Left kidney (tissue), 8 donors: Measurements from ENCODE around the gene CLCF1. TPM values are rescaled to one million over a fixed set of nuclear protein-coding genes. Genes with fewer than 3 reads are reported as not detected.

Source experiments
- DNase-seq: peaks from one replicate; pipeline ENCODE4 v3.0.0-alpha.2; 2013
- long read RNA-seq, 8 donors: transcript quantifications; one replicate each; lab custom pipeline, GENCODE V29; 2026
- polyA plus RNA-seq: library from polyadenylated mRNA; unstranded; fragments of 120-200 nt; gene quantifications from one replicate; pipeline ENCODE4 v1.2.1, GENCODE V29; 2013; ENCODE audit not compliant: insufficient read length

Gene CLCF1
- 7.0 TPM for polyA plus RNA-seq
- long read RNA-seq, donor 1, partial matches to known transcripts, result 0 of 2 reads
- long read RNA-seq, donor 1, other reads (novel, unspliced or antisense), result 0 of 2 reads
- long read RNA-seq, donor 2, result 0 reads
- long read RNA-seq, donor 3, result 0 reads
- long read RNA-seq, donor 4, result 0 reads
- long read RNA-seq, donor 5, result 0 reads
- long read RNA-seq, donor 6, result 0 reads
- long read RNA-seq, donor 7, partial matches to known transcripts, result 0 of 3 reads
- long read RNA-seq, donor 7, other reads (novel, unspliced or antisense), result 0 of 3 reads
- long read RNA-seq, donor 8, result 0 reads

GRCh38 chr11:67372993-67373647 is at the start of gene CLCF1:
TSS of gene CLCF1 (minus strand) at chr11:67373598. CDS start at chr11:67373539, 59 bp downstream.
- peak; percentile 70 for DNase-seq

DNA sequence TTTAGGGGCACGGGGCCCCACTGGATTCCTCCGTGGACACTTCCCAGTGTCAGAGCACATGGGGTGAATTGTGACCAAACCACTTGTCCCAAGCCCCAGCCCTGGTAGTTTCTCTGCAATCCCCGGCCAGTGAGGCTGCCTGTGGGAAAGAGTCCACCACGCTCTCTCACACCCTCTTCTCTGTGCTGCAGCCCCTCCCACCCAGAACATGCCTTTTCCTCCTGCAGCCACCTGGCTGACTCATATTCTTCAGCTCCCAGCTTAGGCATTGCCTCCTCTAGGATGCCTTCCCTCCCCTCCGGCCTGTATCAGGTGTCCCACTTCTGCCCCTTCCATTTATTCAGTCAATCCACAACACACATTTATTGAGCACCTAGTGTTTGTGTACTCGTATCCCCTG is 49.5 kb upstream of the CLCF1 start:
- DNase-seq, result no peak

DNA sequence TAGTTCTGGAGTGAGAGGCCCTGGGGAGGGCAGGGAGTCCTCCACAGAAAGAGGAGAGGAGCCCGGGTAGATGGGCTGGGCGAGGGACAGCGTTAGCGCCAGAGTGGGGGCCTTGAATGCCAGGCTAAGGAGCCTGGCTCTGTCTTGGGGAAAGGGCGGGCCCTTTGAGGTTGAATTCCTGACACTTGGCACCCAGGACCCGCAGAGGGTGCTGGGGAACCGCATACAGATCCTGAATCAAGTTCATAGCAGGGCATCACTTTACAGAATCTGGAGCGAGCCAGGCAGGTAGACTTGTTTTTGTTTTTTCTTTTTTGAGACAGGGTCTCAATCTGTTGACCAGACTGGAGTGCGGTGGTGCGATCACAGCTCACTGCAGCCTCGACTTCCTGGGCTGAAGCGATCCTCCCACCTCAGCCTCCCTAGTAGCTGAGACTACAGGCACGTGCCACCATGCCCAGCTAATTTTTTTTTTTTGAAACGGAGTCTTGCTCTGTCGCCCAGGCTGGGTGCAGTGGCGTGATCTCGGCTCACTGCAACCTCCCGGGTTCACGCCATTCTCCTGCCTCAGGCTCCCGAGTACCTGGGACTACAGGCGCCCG is 48.1 kb upstream of the CLCF1 start:
- DNase-seq, result no peak

GRCh38 chr11:67420646-67421429 is 47.4 kb upstream of the CLCF1 start:
- peak; percentile 94 for DNase-seq

DNA sequence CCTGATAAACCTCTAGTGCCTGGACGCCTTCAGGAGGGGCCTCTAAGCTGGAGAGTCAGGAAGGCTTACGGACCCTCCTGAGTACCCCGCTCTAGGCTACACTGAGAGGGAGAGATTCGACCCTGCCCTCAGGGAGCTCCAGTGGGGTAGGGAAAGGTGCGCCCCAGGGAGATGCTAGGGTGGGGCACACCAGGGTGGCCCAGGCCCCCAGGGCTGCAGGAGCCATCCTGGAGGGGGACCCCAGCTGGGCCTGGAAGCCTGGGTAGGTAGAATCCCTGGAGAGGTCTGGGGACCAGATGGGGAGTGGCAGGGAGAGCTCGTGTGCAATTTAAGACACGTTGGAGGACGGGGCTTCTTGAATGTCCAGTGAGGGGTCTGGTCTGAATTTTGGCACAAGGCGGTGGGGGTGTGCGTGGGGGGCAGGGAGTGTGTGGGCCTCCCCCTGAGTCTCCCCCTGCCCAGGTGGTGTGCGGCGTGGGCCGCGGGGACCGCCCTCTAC is 46.8 kb upstream of the CLCF1 start:
- no peak for DNase-seq

DNA sequence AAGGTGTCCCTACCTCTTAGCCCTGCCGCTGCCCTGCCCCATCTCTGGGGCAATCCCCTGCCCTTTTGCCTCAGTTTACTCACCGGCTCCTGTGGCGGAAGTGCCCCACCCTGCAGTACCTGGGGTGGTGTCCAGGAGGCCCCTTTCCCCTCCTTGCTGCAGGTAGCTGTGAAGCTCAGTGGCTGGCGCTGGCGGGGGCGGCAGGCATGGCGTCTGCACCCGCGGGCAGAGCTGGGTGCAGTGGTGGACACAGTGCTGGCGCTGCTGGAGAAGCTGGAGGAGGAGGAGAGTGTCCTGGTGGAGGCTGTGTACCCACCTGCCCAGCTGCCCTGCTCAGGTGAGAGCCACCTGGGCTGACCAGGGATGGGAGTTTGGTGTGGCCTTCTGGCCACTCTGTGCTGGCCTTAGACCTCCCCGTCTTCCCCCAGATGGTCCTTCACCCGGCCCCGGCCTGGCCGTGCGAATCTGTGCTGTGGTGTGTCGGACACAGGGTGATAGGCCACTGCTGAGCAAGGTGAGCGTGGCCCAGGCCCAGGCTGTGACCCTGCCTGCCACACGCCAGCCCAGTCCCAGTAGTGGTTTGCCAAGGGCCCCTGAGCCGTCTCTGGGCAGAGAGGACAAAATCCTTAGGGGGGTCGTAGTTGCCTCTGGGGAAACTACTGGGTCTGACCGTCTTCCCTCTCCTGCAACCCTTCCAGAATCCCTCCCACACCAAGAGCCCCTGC is 46.1 kb upstream of the CLCF1 start:
- DNase-seq, result no peak

GRCh38 chr11:67418476-67419281 is 45.3 kb upstream of the CLCF1 start:
- DNase-seq, result no peak

DNA sequence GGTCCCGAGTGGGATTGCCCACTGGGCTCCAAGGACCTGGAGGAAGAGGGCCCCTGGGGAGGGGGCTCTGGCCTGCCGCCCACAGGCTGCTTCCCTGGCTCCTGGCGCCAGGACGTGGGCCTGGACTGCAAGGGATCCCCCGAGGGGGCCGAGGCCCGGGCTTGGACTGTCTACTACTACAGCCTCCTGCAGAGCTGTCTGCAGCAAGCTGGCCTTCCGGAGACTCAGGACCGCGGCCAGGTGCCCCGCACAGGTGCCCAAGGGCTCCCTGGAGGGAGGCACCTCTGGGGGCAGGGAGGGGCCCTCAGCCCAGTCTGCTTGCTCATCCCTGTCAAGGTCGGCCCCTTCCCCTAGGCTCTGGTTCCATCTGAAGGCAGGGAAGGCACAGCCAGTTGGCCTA is 44.0 kb upstream of the CLCF1 start:
- no peak for DNase-seq

- no peak for DNase-seq
These were observed 43.3 kb upstream of the CLCF1 start for GRCh38 chr11:67416416-67417335.

DNA sequence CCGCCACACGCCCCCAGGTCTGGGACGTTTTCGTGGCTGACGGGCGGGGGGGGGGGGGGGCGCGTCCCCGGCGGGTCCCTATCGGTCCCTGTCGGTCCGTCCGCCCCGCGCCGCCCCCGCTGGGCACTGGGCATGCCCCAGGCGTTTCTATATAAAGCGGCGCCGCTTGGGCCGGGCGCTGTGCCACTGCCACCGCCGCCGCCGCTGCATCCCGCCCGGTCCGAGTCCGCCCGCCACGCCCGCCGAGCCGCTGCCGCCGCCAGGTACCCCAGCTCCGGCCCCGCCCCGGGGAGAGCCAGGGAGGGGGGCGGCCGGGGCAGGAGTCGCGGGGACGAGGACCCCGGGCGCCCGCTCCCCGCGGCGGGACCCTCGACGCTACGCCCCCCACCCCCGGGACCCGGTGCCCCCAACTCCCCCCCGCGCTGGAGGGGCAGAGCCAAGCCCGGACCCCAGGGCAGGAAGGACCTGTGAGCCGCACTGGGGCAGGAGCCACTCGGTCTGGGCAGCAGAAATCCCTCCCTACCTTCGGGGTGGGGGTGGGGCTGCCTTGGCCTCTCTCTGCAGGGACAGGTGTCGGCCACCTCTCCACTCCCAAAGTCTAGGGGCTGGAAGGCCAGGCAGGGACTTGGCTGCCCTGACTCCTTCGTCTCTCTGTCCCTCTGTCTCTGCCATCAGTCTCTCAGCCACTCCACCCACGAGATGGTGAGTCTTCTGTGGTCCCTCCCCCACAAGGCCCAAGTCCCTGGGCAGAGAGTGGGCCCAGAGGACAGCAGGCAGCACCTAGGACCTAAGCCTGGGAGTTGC is 42.3 kb upstream of the CLCF1 start, which contains the start of gene CARNS1:
Gene CARNS1, plus strand, starts transcription at position 178 of the 804 bp plus-strand sequence. Its CDS starts 522 bp downstream, at position 700.
- no peak for DNase-seq

DNA sequence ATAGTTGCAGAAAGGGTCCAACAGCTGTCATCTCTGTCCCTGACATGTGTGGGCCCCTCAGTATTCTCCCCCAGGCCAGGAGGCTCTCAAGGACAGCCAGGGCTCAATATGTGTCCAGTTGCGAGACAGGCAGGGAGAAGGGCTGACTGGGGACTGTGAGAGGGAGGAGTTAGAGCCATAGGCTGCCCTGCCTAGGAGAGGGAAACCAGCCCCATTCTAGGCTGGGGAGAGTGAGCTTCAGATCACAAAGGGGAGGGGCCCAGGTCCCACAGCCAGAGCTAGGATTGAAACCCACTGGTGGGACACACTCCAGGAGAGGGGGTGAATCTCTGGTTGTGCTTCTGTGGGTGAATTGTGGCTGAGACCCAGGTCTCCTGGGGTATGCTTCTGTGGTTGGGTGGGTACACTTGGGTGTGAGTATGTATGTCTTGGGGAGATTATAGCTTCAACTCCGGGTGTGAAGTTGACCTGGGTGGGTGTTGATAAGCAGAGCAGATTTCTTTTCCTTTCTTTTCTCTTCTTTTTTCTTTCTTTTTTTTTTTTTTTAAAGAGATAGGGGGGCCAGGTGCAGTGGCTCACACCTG is 40.0 kb upstream of the CLCF1 start:
- DNase-seq, result no peak

DNA sequence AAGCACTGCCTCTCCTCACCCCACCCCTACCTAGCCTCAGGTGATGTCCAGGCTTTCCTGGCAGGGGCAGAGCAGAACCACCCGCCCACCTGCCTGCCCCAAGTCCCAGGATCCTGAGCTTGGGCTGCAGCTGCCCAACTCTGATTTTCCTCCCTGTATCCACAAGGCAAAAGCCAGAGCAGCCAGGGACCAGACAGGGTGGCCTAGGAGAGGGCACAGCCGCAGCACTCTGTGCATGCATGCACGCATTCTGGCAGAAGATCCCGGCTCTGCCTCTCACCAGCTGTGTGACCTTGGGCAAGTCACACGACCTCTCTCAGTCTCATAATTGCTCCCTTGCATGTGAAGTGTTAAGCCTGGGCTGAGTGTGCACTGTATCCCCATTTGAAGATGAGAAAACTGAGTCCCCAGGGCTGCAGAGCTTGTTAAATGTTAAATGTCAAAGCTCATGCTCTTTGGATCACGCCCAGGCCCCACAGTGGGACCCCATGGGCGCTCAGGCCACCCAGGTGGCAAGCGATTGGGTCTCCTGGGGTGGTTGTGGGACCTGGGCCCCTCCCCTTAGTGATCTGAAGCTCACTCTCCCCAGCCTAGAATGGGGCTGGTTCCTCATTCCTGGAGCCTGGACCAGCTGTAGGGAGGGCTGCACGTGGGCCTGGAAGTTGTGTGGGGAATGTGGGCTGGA is 39.2 kb upstream of the CLCF1 start:
- no peak for DNase-seq

GRCh38 chr11:67411785-67412152 is 38.4 kb upstream of the CLCF1 start:
- no peak for DNase-seq

DNA sequence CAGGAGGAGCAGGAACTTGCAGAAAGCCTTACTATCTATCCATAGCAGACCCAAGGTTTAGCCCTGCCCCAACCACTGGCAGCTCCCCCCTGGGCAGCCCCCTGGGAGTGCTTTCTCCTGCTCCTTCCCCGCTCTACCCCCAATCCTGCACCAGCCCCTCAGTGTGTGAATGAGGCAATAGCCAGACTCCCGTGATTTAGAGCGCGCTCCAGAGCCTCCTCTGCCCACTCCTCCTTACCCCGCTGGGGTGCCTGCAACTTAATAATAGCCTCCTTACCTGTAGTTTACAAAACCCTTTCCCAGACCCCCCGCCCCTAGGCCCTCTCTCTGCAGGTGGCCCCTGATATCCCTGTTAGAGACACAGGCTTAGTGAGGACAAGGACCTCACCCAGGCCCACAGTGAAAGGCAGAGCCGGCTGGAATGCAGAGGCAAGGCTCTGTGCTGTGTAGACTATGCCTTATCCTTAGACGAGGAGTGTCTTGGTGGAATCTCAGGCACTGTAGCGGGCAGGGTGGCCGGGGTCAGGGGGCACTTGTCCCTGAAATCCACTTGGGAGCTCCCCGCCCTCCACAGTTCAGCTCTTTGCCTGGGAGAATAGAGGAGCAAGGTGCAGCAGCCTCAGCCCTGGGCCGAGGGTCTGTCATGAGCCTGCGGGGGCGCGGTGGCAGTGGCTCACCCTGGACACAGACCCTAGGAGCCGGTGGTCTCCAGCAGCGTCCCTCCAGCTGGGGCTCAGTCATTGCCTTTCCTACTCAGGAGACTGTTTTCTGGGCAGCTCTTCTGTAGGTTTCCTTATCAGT is 37.8 kb upstream of the CLCF1 start:
- no peak for DNase-seq

DNA sequence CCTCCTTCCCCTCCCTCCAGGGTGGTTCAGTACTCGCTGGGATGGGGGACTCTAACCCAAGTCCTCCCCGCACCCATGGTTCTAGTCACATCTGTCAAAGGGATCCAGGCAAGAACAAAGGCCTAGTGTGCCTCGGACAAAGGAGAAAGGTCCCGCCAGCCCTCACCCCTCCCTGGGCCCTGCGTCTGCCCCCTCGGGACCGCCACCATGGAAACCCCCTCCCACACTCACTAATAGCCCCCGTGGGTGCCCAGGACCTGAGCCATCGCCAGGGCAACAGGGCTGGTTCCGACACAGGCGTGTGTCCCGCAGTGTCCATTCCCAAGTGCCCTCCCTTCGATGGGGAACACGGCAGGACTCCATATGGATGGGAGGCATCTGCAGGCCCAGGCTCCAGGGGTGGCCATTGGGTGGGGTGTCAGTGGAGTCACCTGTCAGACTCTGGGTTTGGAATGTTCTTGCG is 37.0 kb upstream of the CLCF1 start:
- no peak for DNase-seq

- no peak for DNase-seq
These were observed 36.5 kb upstream of the CLCF1 start for GRCh38 chr11:67409781-67410368.
